GM19463 (cell line): ENCODE results near the gene HDDC2.
A peak's percentile ranks its signal among the peaks of the same experiment; 100 is the strongest.

Experiments used
- ATAC-seq: cut with Tn5 transposase; IDR thresholded peaks from one replicate; pipeline ENCODE4 v1.9.1; 2021; ENCODE audit warnings: mild to moderate bottlenecking, moderate library complexity; ENCODE audit not compliant: unreplicated experiment

The HDDC2 gene

GRCh38 chr6:125271486-125272159 is 30.1 kb downstream of the HDDC2 start:
- ATAC-seq = no peak

GRCh38 chr6:125270380-125270779 is 31.4 kb downstream of the HDDC2 start:
- ATAC-seq = no peak

GRCh38 chr6:125269328-125269985 is 32.3 kb downstream of the HDDC2 start:
- no peak for ATAC-seq

GRCh38 chr6:125268765-125269164 is 33.0 kb downstream of the HDDC2 start:
- ATAC-seq = no peak

- no peak for ATAC-seq
Observed at GRCh38 chr6:125267806-125268523, 33.8 kb downstream of the HDDC2 start.

- no peak for ATAC-seq
Observed at GRCh38 chr6:125264476-125264875, 37.3 kb downstream of the HDDC2 start.

- ATAC-seq = no peak
Observed at GRCh38 chr6:125262016-125263013, 39.5 kb downstream of the HDDC2 start.

GRCh38 chr6:125259354-125259736 is 42.4 kb downstream of the HDDC2 start:
- no peak for ATAC-seq

- peak; percentile 42 for ATAC-seq
Observed at GRCh38 chr6:125258651-125259353, 43.0 kb downstream of the HDDC2 start.

GRCh38 chr6:125257351-125257750 is 44.4 kb downstream of the HDDC2 start:
- no peak for ATAC-seq

GRCh38 chr6:125255201-125255600 is 46.6 kb downstream of the HDDC2 start:
- no peak for ATAC-seq

GRCh38 chr6:125254321-125254720 is 47.4 kb downstream of the HDDC2 start:
- ATAC-seq = no peak

GRCh38 chr6:125253881-125254280 is 47.9 kb downstream of the HDDC2 start:
- no peak for ATAC-seq

GRCh38 chr6:125252891-125253290 is 48.9 kb downstream of the HDDC2 start:
- no peak for ATAC-seq

- ATAC-seq = no peak
Observed at GRCh38 chr6:125251516-125252220, 50.1 kb downstream of the HDDC2 start.

GRCh38 chr6:125250511-125250910 is 51.3 kb downstream of the HDDC2 start:
- ATAC-seq = no peak

GRCh38 chr6:125248136-125248535 is 53.6 kb downstream of the HDDC2 start:
- ATAC-seq = no peak

- no peak for ATAC-seq
Observed at GRCh38 chr6:125246566-125246965, 55.2 kb downstream of the HDDC2 start.

GRCh38 chr6:125245523-125246264 is 56.1 kb downstream of the HDDC2 start:
- no peak for ATAC-seq
